ENCODE results near the gene TDRD9.
A peak's percentile ranks its signal among the peaks of the same experiment; 100 is the strongest.

TDRD9 gene

DNA sequence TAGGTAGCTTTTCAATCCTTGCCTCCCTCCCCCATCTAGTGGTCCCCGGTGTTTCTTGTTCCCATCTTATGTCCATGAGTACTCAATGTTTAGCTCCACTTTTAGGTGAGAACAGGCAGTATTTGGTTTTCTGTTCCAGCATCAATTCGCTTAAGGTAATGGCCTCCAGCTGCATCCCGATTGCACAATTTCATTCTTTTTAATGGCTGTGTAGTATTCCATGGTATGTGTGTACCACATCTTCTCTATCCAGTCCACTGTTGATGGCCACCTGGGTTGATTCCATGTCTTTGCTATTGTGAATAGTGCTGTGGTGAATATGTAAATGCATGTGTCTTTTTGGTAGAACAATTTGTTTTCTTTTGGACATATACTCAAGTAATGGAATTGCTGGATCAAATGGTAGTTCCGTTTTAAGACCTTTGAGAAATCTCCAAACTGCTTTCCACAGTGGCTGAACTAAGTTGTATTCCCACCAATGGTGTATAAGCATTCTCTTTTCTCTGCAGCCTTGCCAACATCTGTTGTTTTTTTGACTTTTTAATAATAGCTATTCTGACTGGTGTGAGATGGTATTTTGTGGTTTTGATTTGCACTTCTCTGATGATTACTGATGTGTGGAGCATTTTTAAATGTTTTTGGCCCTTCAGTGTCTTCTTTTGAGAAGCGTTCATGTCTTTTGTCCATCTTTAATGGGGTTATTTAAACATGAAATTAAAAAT, 123.0 kb downstream of the TDRD9 start:
- FAIRE-seq (no peak), DNase-seq (ENCODE audit: insufficient read length, low spot score) (no peak)
- no peak for TF ChIP-seq POLR2A (IDR thresholded peaks at IDR 0.05; ENCODE audit: low read depth, low read length)

DNA sequence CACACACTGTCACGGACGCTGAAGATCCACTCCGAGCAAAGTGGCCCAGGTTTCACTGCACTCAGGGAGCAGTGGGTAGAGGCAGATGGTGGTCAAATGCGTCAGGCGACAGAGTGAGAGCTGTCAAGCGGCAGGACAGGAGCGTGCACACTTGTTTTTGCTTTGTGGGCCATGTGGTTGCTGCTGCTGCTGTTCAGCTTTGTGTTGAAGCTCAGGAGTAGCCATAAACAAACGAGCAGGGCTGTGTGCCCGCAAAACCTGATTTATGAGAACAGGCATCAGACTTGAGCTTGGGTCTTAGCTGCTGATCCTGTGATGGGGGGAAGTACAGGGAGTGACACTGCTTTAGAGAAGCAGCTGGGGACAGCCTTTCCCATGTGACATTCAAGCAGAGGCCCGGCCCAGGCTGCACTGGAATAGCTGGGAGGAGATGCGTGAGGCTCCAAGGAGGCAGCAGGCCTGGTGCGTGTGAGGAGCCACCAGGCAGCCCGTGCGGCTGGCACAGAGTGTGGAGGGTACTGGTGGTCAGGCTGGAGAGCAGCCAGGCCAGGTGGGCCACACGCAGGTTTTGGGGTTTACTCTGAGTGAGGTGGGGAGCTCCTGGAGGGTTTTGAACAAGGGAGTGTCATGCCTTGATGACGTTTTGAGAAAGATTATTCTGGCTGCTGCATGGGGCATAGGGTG, 126.1 kb downstream of the TDRD9 start:
- TF ChIP-seq POLR2A (IDR thresholded peaks at IDR 0.05; ENCODE audit: low read depth, low read length), result no peak
- no peak for DNase-seq (ENCODE audit: insufficient read length, low spot score)
- FAIRE-seq, result no peak

DNA sequence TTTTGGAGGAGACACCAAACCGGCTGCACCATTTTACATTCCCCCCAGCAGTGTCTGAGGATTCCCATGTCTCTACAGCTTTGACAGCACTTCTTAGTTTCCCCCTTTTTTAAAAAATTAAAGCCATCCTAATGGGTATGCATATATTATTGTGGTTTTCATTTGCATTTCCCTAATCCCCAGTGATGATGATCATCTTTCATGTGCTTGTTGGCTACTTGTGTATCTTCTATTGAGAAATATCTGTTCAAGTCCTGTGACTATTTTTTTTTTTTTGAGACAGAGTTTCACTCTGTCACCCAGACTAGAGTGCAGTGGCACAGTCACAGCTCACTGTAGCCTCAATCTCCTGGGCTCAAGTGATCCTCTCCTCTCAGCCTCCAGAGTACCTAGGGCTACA, 134.0 kb downstream of the TDRD9 start:
- DNase-seq (ENCODE audit: insufficient read length, low spot score), result no peak
- no peak for FAIRE-seq
- TF ChIP-seq POLR2A (IDR thresholded peaks at IDR 0.05; ENCODE audit: low read depth, low read length), result no peak

DNA sequence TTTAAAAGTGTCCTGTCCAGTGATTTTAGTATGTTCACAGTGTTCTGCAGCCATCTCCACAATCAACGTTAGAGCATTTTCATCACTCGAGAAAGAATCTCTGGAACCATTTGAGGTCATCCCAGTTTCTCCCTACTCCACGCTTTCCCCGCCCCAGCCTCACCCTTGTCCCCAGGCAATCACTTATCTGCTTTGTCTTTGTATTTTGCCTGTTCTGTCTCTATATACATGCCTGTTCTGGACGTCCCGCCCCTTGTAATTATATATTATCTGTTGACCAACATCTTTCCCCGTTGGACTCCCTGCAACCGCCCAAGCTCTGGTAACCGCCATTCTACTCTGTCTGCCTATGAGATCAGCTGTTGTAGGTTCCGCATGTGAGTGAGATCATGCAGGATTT, 135.7 kb downstream of the TDRD9 start:
- DNase-seq (ENCODE audit: insufficient read length, low spot score), result no peak
- no peak for TF ChIP-seq POLR2A (IDR thresholded peaks at IDR 0.05; ENCODE audit: low read depth, low read length)
- FAIRE-seq, result no peak

DNA sequence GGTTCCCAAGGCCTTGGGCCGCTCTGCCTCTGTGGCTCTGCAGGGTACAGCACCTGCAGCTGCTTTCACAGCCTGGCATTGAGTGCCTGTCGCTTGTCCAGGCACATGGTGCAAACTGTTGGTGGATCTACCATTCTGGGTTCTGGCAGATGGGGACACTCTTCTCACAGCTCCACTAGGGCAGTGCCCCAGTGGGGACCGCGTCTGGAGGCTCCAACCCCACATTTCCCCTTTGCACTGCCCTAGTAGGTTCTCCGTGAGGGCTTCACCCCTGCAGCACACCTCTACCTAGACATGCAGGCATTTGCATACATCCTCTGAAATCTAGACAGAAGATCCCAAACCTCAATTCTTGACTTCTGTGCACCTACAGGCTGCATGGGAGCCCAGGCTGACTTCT, 138.0 kb downstream of the TDRD9 start:
- FAIRE-seq (no peak), DNase-seq (ENCODE audit: insufficient read length, low spot score) (no peak)
- TF ChIP-seq POLR2A (IDR thresholded peaks at IDR 0.05; ENCODE audit: low read depth, low read length), result no peak

DNA sequence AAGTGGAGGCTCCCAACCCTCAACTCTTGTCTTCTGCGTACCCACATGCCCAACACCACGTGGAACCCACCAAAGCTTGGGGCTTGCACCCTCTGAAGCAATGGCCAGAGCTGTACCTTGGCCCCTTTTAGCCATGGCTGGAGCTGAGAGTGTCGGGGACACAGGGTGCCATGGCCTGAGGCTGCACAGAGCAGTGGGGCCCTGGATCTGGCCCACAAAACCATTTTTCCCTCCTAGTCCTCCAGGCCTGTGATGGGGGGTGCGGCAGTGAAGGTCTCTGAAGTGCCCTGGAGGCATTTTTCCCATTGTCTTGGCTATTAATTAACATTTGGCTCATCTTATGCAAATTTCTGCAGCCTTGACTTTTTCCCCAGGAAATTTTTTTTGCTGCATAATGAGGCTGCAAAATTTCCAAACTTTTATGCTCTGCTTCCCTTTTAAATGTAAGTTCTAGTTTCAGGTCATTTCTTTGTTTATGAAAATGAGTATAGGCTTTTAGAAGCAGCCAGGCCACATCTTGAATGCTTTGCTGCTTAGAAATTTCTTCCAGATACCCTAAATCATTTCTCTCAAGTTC, 138.6 kb downstream of the TDRD9 start:
- no peak for DNase-seq (ENCODE audit: insufficient read length, low spot score)
- no peak for TF ChIP-seq POLR2A (IDR thresholded peaks at IDR 0.05; ENCODE audit: low read depth, low read length)
- FAIRE-seq, result no peak

DNA sequence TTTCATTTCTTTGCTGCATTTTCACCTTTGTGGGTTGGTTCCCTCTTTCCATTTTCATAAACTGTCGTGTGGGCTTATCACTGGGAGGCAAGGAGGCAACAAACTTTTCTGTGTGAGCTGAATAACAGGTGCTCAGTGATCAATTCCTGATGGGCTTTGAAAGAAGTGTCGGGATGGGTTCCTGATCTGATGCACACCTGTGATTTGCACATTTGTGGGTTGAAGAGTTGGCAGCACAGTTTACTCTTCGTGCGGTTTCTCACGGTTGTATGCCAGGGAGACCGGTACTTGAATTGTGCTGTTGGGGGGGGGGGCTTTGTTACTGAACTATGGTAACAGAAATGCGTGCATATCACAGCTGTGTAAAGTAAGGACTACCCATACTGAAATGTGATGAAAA, 141.3 kb downstream of the TDRD9 start:
- FAIRE-seq, result no peak

DNA sequence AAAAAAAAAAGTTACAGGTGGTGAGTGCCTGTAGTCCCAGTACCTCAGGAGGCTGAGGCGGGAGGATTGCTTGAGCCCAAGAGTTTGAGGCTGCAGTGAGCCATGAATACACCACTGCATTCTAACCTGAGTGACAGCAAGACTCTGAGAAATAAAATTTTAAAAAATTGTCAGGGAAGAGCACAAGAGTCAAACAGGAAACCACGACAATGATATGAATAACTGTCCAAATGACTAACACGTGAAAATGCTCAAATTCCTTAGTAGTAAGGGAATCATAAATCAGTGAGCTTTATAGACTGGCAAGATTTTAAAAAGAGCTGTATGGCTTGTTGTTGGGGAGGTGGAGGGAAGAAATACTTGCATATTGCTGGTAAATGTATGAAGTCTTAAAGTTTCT, 144.3 kb downstream of the TDRD9 start:
- FAIRE-seq (no peak), DNase-seq (ENCODE audit: insufficient read length, low spot score) (no peak)
- TF ChIP-seq POLR2A (IDR thresholded peaks at IDR 0.05; ENCODE audit: low read depth, low read length), result no peak

More for the DNA sequence above, 141.3 kb downstream of the TDRD9 start:
- DNase-seq (ENCODE audit: insufficient read length, low spot score), result no peak
- TF ChIP-seq POLR2A (IDR thresholded peaks at IDR 0.05; ENCODE audit: low read depth, low read length), result no peak

DNA sequence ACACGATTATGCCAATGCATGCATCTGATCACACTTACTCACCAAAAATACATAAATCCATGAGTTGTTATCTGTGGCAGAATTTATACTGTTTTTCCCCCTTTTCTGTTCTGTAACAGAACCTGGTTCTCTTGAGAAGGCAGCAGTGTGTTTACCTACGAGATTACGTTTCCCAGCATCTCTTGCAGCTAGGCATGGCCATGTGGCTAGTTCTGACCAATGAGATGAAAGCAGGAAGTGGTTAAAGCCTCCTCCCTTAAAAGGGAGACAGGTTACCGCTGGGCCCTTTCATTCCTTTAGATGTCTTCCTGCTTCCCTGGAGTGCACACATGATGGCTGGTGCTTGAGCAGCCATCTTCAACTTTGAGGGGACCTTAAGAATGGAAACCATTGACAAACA, 145.5 kb downstream of the TDRD9 start:
- no peak for FAIRE-seq

DNA sequence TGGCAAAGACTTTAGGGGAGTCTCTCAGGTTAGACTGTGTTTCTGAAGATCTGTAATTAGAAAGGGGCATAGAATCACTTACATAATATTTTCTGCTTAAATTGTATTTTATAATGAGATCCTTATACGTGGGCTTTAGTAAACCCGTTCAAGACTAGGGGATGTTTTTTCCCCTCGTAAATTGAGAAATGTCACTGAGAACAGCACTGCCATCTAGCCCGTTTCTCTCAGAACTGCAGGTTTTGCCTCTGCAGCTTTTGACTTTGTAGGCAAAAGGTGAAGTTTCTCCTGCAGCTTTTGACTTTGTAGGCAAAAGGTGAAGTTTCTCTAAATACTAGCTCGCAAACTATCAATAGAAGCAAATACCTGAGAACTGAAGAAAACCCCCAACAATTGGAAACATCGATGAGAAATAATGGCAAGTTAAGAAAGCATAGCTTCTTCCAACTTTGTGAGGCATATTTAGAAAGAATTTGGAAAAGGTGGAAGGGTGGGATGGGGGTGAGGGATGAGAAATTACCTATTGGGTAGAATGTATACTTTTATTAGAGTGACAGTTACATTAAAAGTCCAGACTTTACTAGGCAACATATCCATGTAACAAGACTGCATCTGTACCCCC, 147.4 kb downstream of the TDRD9 start:
- no peak for TF ChIP-seq POLR2A (IDR thresholded peaks at IDR 0.05; ENCODE audit: low read depth, low read length)
- FAIRE-seq (no peak), DNase-seq (ENCODE audit: insufficient read length, low spot score) (no peak)

More for the DNA sequence above, 145.5 kb downstream of the TDRD9 start:
- no peak for DNase-seq (ENCODE audit: insufficient read length, low spot score)
- no peak for TF ChIP-seq POLR2A (IDR thresholded peaks at IDR 0.05; ENCODE audit: low read depth, low read length)

DNA sequence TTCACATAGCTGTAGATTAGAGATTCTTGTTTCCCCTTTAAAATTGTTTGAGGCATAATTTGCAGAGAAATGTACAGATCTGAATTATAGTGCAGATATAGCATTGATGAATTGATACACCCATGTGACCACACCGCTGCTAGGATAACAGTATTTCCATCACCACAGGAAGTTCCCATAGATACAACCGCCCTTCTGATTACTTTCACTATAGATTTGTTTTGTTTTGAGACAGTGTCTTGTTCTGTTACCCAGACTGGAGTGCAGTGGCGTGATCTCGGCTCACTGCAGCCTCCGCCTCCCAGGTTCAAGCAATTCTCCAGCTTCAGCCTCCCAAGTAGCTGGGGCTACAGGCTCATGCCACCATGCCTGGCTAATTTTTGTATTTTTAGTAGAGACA, 148.5 kb downstream of the TDRD9 start:
- FAIRE-seq (no peak), DNase-seq (ENCODE audit: insufficient read length, low spot score) (no peak)
- no peak for TF ChIP-seq POLR2A (IDR thresholded peaks at IDR 0.05; ENCODE audit: low read depth, low read length)

DNA sequence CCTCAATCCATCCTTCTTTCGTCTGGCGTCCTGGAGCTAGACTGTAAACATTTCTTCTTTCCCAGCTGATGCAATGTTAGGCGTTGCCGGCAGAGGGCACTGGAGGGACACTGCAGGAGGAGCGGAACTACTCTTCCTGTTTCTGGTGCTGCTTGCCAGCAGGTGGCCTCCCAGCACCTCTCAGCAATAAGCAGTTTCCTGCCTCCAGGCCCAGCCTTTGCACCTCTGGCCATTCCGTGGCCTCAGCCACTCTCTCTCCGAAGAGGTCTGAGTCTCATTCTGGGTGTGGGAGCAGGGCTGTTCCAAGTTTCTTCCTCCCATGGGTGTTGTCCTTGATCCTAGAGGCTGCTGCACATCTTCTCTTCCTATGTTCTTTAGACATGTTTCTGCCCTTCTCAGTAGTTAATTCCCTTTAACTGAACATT, 149.8 kb downstream of the TDRD9 start:
- peak; percentile 97 for FAIRE-seq
- TF ChIP-seq POLR2A (IDR thresholded peaks at IDR 0.05; ENCODE audit: low read depth, low read length), result no peak
- DNase-seq (ENCODE audit: insufficient read length, low spot score), result peak; percentile 99

DNA sequence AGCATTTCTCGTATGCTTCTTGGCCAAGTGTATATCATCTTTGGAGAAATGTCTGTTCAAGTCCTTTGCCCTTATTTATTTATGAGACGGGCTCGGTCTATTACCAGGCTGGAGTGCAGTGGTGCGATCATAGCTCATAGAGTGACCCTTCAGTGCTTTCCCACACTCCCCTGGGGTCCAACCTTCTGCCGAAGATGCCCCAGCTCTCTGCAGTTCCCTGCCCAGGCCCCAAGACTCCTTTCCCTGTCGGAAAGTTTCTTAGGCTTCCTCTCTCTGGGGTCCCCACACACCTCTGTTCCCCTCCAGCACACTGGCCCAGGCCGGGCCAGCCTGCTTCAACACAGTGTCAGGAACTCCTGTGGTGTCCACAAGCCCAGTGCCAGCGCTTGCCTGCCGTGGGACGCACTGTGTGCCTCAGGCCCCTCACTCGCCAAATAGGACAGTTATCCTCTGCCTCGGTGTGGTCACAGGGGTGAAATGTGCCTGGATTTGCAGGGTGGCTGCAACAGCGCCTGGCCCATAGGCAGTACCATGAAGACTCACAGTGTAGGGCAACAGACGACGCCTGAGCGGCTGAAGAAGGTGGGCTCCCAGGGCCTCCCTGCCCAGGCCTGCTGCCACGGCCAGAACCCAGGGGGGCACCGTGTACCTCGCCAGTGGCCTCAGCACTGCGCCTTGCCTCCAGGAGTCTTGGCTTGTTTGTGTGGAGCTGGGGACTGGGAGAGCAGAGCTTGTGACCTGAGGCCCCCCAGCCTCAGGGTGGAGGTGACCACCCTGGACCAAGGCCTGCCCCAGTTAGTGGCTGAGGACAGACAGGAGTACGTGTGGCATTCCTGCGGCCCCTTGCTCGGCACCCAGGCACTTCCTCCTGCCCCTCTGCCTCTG, 152.4 kb downstream of the TDRD9 start:
- no peak for FAIRE-seq
- TF ChIP-seq POLR2A (IDR thresholded peaks at IDR 0.05; ENCODE audit: low read depth, low read length), result no peak
- no peak for DNase-seq (ENCODE audit: insufficient read length, low spot score)

Measured in H54 (cell line).